Small intestine (tissue), 4 donors: ENCODE measurements around the gene NPIPA8. TPM values are rescaled to one million over a fixed set of nuclear protein-coding genes. Genes with fewer than 3 reads are reported as not detected.

Experiments used
- polyA plus RNA-seq, 4 donors: library from polyadenylated mRNA; stranded (reverse) in 3 of 4; unstranded in 1 of 4; fragments of 200-250 nt in 3 of 4; fragments of 120-200 nt in 1 of 4; gene quantifications; one replicate each; pipeline versions ENCODE4 v1.2.1 to v1.2.3, GENCODE V29; 2013
- donor health status: healthy with polysubstance abuse.
- donor health status: Bipolar disorder and iron deficiency.
- donor health status: healthy.

Gene NPIPA8
- polyA plus RNA-seq, 4 donors: 0.27 to 7.6 (median 2.0) TPM

Other genes with a start within 250 kb of the NPIPA8 start
- gene NOMO2, start 225.4 kb upstream of the NPIPA8 start, polyA plus RNA-seq: 100 to 1,000 TPM in 1 of 4 donors, 10 to 100 TPM in 3; 54.6 to 122 (median 74.3) TPM